DMS114 treated with DMSO at 0.1 percent for 48 hours (cell line): ENCODE data around the gene AJM1.
"Not testable (repeated sequence)": the region's sequence is repeated elsewhere in the genome, so short reads cannot be mapped to it uniquely, and the experiment has no call there.

Source experiments
- DNase-seq: peaks from one replicate; lab custom pipeline; 2025; ENCODE audit not compliant: unreplicated experiment; lab: John Stamatoyannopoulos, UW

Gene AJM1

DNA sequence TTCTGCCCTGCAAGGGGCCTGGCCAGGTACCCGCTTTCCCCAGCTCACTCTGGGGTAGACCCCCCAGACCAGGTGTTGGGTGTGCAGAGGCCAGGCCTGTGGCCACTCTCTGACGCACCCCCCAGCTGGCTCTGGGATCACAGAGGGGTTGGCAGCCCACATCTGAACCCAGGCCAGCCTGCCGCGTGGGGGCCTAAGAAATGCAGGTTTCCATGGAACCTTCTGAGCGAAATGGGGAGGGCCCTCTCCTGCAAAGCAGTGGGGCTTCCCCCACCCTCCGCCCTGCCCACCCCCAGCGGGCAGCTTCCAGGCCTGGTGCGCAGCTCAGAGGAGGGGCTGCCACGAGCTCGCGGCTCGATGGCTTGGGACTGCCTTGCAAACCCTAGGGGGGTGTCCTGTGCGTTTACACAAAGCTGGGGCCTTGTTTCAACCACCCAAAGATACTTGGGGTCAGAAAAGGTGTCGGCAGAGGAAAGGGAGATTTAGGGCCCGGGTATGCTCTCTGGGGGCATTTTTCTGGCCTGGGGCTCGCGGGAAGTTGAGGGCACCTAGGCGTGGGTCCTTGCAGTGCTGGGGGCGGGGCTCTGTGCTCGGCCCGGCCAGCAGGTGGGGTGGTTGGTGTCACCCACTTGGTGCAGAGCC, 1.0 kb downstream of the AJM1 start:
- DNase-seq: not testable (repeated sequence)

- not testable (repeated sequence) for DNase-seq
Measured at GRCh38 chr9:136843801-136844740, 1.8 kb downstream of the AJM1 start.

GRCh38 chr9:136844761-136845464, 2.6 kb downstream of the AJM1 start:
- DNase-seq: no peak

GRCh38 chr9:136845465-136846260, 3.4 kb downstream of the AJM1 start:
- no peak for DNase-seq

GRCh38 chr9:136846376-136847087, 4.3 kb downstream of the AJM1 start:
- DNase-seq: no peak

- peak; percentile 13 for DNase-seq
Measured at GRCh38 chr9:136847088-136847825, 5.0 kb downstream of the AJM1 start.

GRCh38 chr9:136847826-136848392, 5.6 kb downstream of the AJM1 start:
- peak; percentile 51 for DNase-seq

DNA sequence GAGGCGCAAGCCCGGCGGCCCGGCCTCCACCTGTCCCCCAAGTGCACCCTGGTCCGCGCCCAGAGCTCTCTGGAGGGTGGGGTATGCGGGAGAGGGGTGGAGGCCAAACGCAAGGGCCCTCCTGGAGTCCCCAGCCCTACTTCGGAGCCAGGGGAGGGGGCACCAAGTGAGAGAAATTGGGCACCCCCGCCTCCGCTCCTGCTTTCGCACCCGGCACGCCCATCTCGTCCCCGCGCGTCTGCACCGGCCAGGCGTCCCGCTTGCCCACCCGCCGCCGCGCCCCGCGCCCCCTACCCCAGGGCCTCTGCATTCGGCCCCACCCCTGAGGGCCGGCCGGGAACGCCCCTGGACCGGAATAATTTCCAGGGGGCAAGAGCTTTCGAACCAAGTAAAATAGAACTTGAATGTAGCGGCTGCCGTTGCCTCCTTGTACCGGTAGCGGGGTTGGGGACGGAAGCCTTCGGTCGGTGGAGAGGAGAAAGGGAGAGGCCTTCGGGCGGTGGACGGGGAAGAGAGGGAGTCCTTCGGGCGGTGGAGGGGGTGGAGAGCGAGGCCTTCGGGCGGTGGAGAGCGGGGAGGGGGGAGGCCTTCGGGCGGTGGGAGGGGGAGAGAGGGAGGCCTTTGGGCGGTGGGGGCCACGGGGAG, 6.2 kb downstream of the AJM1 start:
- DNase-seq: peak; percentile 54

DNA sequence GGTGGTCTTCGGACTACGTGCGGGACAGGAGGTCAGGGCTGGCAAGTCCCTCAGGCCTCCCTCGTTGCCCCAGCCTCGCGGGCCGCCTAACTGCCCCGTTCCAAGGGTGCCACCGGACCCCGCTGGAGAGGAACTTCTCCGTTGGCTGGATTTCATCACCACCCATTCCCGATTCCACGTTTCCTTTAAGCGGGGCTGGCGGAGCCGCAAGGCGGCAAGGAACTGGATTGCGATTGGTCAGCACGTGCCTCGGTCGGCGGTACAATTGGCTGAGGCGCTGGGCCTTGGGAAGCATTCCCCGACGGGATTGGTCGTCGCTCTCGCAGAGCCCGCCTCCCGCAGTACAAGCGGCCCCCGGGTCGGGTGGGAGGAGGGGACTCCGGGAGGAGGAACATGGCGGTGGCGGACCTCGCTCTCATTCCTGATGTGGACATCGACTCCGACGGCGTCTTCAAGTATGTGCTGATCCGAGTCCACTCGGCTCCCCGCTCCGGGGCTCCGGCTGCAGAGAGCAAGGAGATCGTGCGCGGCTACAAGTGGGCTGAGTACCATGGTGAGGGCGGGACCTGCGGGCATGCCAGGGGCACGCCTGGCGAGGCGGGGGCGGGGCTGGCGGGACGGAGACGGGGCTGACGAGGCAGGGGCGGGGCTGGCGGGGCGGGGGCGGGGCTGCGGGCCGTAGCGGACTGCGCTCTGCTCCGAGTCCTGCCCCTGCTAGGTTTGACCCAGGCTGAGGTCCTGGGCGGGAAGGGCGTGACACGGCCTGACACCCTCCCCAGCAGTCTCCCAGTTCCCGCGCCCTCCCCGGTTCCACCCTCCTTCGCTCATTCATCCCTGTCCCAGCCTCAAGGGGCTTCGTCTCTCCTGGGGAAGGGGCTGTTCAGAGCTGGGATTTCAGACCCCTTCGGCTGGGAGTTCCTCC, 7.0 kb downstream of the AJM1 start, which contains the start of gene PHPT1:
PHPT1 (plus strand) TSS at position 372 of the 922 bp plus-strand sequence; CDS start at position 394, 22 bp downstream.
- DNase-seq: peak; percentile 94

GRCh38 chr9:136849960-136850865, 7.9 kb downstream of the AJM1 start:
- DNase-seq: no peak

GRCh38 chr9:136850866-136851775, 8.8 kb downstream of the AJM1 start:
- no peak for DNase-seq

DNA sequence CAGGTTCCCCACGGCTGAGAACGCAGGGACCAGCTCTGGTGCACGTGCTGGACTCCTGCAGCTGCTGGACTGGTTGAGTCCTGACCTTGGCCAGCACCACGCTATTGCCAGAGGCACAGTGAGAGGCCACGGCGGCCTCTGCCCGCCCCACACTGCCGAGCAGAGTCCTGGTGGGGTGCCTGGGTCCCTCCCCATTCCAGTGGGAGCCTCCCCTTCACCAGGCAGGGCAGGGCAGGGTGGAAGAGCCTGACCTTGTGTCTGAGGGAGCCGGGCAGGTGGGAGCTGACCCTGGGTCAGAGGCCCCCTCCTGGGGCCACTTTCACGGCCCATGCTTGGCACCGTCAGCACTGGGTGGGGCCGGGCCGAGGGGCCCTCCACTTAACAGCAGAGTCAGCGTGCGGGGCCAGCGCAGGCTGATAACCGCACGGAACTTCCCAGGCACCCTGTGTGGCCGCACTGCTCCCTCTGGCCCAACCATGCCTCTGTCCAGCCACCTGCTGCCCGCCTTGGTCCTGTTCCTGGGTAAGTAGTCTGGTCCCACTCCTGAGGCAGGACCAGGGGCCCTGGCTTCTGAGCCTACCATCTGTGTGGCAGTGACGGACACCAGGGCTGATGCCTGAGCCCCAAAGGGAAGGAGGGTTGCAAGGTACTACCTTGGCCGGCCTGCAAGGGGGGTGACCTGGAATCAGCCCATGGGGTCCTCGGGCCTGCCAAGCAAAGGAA, 9.8 kb downstream of the AJM1 start, which contains the start of gene MAMDC4:
MAMDC4 (plus strand) TSS at position 406 of the 723 bp plus-strand sequence; CDS start at position 477, 71 bp downstream.
- DNase-seq: no peak

DNA sequence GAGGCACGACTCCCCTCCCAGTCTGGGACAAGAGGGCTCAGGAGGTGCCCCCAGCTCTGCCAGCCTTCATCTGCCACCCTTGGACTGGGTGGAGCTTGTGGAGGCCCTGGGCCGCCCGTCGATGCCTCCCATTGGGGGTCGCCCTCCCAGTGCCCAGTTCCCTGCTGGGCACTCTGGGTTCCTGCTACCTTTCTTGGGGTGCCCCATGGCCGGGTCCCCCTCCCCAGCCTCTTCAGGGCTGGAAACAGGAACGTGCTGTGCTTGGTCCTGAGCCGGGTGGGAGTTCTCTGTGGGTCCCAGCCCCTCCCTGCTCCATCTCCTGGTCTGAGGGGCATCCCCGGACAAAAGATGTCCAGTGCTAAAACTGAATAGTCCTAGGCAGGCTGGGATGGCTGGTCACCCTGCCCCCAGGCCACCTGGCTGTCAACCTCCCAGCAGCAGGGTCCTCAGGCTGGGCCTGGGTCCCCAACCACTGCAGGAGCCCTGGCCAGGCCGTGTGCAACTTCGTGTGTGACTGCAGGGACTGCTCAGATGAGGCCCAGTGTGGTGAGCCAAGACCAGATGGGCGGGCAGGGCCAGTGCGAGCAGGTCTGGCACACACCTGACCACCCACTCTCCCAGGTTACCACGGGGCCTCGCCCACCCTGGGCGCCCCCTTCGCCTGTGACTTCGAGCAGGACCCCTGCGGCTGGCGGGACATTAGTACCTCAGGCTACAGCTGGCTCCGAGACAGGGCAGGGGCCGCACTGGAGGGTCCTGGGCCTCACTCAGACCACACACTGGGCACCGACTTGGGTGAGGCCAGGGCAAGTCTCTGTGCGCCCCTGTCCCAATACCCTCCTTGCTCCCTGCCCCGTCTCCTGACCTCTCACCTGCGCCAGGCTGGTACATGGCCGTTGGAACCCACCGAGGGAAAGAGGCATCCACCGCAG, 10.7 kb downstream of the AJM1 start:
- DNase-seq: no peak
